GM19193 (cell line): Measurements from ENCODE around the gene LIPE.

Experiments used
- POLR2A ChIP-seq: IDR thresholded peaks from 4 replicates; pipeline ENCODE4 v1.6.1; 2011; ENCODE audit not compliant: insufficient read depth, insufficient read length; ENCODE audit errors: extremely low read depth

The LIPE gene

DNA sequence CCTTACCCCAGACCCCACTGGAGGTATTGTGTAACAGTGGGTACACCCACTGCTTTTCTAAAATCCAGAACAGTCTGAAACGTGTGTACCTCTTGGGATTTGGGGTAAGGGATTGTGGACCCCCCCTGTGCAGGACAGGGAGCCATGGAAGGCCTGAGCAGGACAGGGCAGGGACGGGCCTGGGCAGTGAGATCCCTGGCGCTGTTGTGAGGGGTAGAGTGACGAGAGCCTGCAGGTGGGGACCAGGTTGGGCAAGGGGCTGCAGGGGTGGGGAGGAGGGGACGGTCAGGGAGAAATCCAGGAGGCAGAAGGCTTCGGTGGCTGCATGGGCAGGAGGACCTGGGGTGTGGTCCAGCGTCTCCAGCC, 65.7 kb downstream of the LIPE start:
- no peak for TF ChIP-seq POLR2A

DNA sequence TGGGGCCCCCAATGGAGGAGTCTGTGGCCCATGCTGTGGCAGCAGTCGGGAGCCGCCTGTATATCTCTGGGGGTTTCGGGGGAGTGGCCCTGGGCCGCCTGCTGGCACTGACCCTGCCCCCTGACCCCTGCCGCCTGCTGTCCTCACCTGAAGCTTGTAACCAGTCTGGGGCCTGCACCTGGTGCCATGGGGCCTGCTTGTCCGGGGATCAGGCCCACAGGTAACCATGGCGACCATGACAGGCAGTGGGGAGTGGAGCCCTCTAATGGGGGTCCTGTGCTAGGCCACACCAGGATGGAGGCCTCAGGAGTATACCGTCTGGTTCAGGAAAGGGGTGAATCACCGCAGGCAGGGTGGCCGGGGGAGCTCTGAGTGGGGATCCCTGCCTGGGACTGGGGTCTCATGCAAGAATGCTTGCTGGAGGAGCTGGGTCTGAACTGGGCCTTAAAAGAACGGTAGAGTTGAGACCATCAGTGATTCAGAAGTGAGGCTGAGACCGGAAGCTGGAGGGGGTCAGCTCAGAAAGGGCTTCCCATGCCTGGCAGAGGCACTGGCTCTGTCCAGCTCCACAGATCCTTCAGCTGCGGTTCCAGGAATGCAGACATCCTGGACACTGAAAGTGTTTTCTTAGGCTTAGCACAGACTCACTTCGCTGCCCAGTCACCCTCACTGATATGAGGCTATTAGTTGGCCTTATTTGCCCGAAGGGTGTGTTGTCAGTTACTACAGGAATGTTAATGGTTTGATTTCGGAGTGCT, 66.2 kb downstream of the LIPE start:
- TF ChIP-seq POLR2A: no peak

GRCh38 chr19:42357290-42357689, 69.9 kb downstream of the LIPE start:
- TF ChIP-seq POLR2A: no peak

GRCh38 chr19:42356686-42357085, 70.5 kb downstream of the LIPE start:
- no peak for TF ChIP-seq POLR2A

DNA sequence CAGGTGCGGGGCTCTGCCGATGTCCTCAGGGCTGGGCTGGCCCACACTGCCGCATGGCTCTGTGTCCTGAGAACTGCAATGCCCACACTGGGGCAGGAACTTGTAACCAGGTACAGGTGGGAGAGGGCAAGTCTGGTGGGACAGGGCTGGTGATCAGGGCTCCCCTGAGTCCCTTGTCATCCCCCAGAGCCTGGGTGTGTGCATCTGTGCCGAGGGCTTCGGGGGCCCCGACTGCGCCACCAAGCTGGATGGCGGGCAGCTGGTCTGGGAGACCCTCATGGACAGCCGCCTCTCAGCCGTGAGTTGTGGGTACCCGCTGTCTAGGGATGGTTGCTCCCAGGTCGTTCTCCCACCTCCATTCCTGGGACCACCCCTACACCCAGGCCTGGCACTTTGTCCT, 71.3 kb downstream of the LIPE start:
- no peak for TF ChIP-seq POLR2A

GRCh38 chr19:42353341-42354015, 73.7 kb downstream of the LIPE start:
- no peak for TF ChIP-seq POLR2A

- no peak for TF ChIP-seq POLR2A
Observed at GRCh38 chr19:42352301-42353259, 74.6 kb downstream of the LIPE start.
